Esophagus (tissue), 2 donors: ENCODE measurements around the gene KCNK16. TPM values are rescaled to one million over a fixed set of nuclear protein-coding genes. Genes with fewer than 3 reads are reported as not detected.

Experiments used
- H3K27ac ChIP-seq, 2 donors: one replicate each; pipeline ENCODE4 v1.5.1; 2013; ENCODE audit warnings: low read depth in 2 of 2, mild to moderate bottlenecking in 2 of 2, inconsistent platforms in 1 of 2, low read length in 1 of 2, moderate library complexity in 1 of 2
- H3K27me3 ChIP-seq, 2 donors: one replicate each; pipeline ENCODE4 v1.6.1; 2013; ENCODE audit warnings: low read length in 2 of 2, control low read depth in 1 of 2, mild to moderate bottlenecking in 1 of 2; ENCODE audit not compliant: insufficient read depth in 2 of 2, control insufficient read depth in 1 of 2
- H3K36me3 ChIP-seq, 2 donors: one replicate each; pipeline ENCODE4 v1.6.1; 2013; ENCODE audit warnings: low read length in 1 of 2; ENCODE audit not compliant: control insufficient read depth in 2 of 2, insufficient read depth in 2 of 2
- H3K4me1 ChIP-seq, 2 donors: one replicate each; pipeline ENCODE4 v1.6.1; 2013; ENCODE audit warnings: low read length in 1 of 2; ENCODE audit not compliant: control insufficient read depth in 2 of 2, insufficient read depth in 2 of 2
- H3K4me3 ChIP-seq, 2 donors: one replicate each; pipeline ENCODE4 v1.5.1; 2013; ENCODE audit warnings: low read length in 2 of 2, mild to moderate bottlenecking in 2 of 2, low read depth in 1 of 2, moderate library complexity in 1 of 2
- H3K9me3 ChIP-seq, 2 donors: one replicate each; pipeline ENCODE4 v1.6.1; 2013; ENCODE audit warnings: mild to moderate bottlenecking in 2 of 2, low read depth in 1 of 2, low read length in 1 of 2, moderate library complexity in 1 of 2; ENCODE audit not compliant: control insufficient read depth in 2 of 2, insufficient read depth in 1 of 2
- WGBS, 2 donors: extraction: QIAGEN DNeasy Blood & Tissue Kit; methylation state at CpG; one replicate each; pipeline ENCODE4 v1.1.7; 2013; 5-methylcytosine and 5-hydroxymethylcytosine counted together
- polyA plus RNA-seq, 2 donors: library from polyadenylated mRNA; stranded (reverse); fragments of 200-250 nt; gene quantifications; one replicate each; pipeline ENCODE4 v1.2.3, GENCODE V29; 2013
- donor health status: healthy with polysubstance abuse.
- donor health status: Bipolar disorder and iron deficiency.

Gene KCNK16
- polyA plus RNA-seq, 2 donors, result not detected

DNA sequence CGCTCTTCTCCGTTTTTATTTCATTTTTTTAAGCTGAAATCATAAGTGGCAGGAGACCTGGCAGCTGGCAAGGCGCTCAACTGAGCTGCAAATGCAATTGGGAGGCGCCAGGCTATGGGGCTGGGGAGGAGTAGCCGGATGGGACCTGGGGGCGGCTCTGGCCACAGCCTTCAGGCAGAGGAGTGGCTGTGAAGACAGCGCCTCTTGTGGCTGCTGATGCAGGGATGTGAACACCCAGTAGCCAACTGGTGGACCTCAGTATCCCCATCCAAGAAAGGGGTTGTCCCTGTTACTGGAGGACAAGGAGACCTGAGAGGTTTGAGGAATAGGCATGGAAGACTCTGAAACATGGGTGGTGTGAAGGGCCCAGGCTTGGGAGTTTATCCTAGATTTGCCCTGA, 20.9 kb downstream of the KCNK16 start:
- H3K27ac ChIP-seq, result no peak overlapping the region
- no peaks in the 10 kb centered on the region for H3K36me3 ChIP-seq

GRCh38 chr6:39300739-39301138, 21.8 kb downstream of the KCNK16 start:
- Histone ChIP-seq H3K9me3 (no peaks in the 10 kb centered on the region), H3K4me1 (peaks cover 0 to 3% of the 10 kb centered on the region in 2 donors), H3K36me3 (no peaks in the 10 kb centered on the region), H3K27me3 (no peaks in the 10 kb centered on the region), H3K4me3 (no peak overlapping the region), H3K27ac (no peak overlapping the region)
- WGBS, 2 donors, result 82 to 87% methylated on average over 6 of the region's 6 CpGs

More for the DNA sequence above, 20.9 kb downstream of the KCNK16 start:
- Histone ChIP-seq H3K27me3 (no peaks in the 10 kb centered on the region), H3K4me1 (peaks cover 0 to 3% of the 10 kb centered on the region in 2 donors), H3K4me3 (no peak overlapping the region), H3K9me3 (no peaks in the 10 kb centered on the region)
- WGBS, 2 donors, result 79 to 81% methylated on average over 7 of the region's 7 CpGs

GRCh38 chr6:39298061-39298460, 24.4 kb downstream of the KCNK16 start:
- WGBS, 2 donors, result 58 to 62% methylated on average over 10 of the region's 10 CpGs
- H3K9me3 ChIP-seq, result no peaks in the 10 kb centered on the region
- no peaks in the 10 kb centered on the region for H3K36me3 ChIP-seq
- H3K4me1 ChIP-seq, result peaks cover 0 to 2% of the 10 kb centered on the region in 2 donors
- H3K27me3 ChIP-seq, result no peaks in the 10 kb centered on the region
- no peak overlapping the region for H3K4me3 ChIP-seq
- no peak overlapping the region for H3K27ac ChIP-seq

GRCh38 chr6:39296745-39297640, 25.5 kb downstream of the KCNK16 start:
- 64 to 72% methylated on average over 18 of the region's 18 CpGs for WGBS, 2 donors
- H3K36me3 ChIP-seq, result no peaks in the 10 kb centered on the region
- H3K4me1 ChIP-seq, result no peaks in the 10 kb centered on the region
- H3K9me3 ChIP-seq, result no peaks in the 10 kb centered on the region
- H3K27ac ChIP-seq, result no peak overlapping the region
- H3K4me3 ChIP-seq, result no peak overlapping the region
- H3K27me3 ChIP-seq, result no peaks in the 10 kb centered on the region

DNA sequence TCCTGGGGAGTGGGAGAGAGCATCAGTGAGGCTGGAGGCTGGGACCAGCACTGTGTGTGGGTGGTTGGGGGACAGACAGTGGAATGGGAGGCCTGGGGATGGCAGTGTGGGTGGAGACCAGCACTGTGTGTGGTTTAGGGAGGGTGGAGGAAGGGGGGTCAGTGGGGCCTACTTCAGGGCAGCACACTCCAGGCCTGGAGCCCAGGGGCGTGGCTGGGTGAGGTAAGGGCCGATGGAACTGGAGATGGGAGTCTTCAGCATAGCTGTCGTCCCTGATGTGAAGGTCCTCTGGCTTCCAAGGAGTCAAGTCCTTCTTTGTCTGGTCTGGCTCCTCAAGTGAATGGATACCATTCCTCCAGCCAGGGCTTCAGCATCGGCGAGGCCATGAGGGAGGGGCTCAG, 26.9 kb downstream of the KCNK16 start:
- H3K4me3 ChIP-seq, result no peak overlapping the region
- no peaks in the 10 kb centered on the region for H3K9me3 ChIP-seq
- H3K27ac ChIP-seq, result no peak overlapping the region
- H3K36me3 ChIP-seq, result no peaks in the 10 kb centered on the region
- H3K27me3 ChIP-seq, result no peaks in the 10 kb centered on the region
- 62 to 70% methylated on average over 5 of the region's 5 CpGs for WGBS, 2 donors
- no peaks in the 10 kb centered on the region for H3K4me1 ChIP-seq

- no peak overlapping the region for H3K4me3 ChIP-seq
- WGBS, 2 donors, result 70 to 80% methylated on average over 1 of the region's 1 CpG
- no peak overlapping the region for H3K27ac ChIP-seq
- H3K4me1 ChIP-seq, result no peaks in the 10 kb centered on the region
- no peaks in the 10 kb centered on the region for H3K27me3 ChIP-seq
- no peaks in the 10 kb centered on the region for H3K9me3 ChIP-seq
- no peaks in the 10 kb centered on the region for H3K36me3 ChIP-seq
These were observed 27.6 kb downstream of the KCNK16 start for GRCh38 chr6:39294899-39295298.

GRCh38 chr6:39294133-39294532, 28.4 kb downstream of the KCNK16 start:
- H3K36me3 ChIP-seq, result no peaks in the 10 kb centered on the region
- no peaks in the 10 kb centered on the region for H3K4me1 ChIP-seq
- H3K27me3 ChIP-seq, result no peaks in the 10 kb centered on the region
- no peaks in the 10 kb centered on the region for H3K9me3 ChIP-seq
- no peak overlapping the region for H3K27ac ChIP-seq
- no peak overlapping the region for H3K4me3 ChIP-seq
- 53 to 65% methylated on average over 5 of the region's 5 CpGs for WGBS, 2 donors

GRCh38 chr6:39292637-39293036, 29.9 kb downstream of the KCNK16 start:
- H3K27me3 ChIP-seq, result no peaks in the 10 kb centered on the region
- no peaks in the 10 kb centered on the region for H3K4me1 ChIP-seq
- no peaks in the 10 kb centered on the region for H3K9me3 ChIP-seq
- H3K27ac ChIP-seq, result no peak overlapping the region
- H3K36me3 ChIP-seq, result no peaks in the 10 kb centered on the region
- 94 to 95% methylated on average over 6 of the region's 6 CpGs for WGBS, 2 donors
- H3K4me3 ChIP-seq, result no peak overlapping the region

DNA sequence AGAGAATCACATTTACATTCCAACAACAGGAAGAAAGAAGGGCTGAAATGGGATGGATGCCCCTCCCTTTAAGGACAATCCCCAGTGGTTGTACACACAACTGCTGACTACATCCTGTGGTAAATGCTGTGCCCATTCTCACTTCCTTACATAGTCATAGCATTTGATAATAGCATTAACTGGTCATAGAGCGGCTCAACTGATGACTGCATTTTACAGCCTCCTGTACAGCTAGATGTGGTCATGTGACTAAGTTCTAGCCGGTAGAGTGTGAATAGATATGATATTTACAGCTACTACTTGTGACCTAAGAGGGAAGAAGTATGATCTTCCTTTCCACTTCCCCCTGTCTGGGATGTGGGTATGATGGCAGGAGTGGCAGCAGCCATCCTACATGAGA, 33.0 kb downstream of the KCNK16 start:
- Histone ChIP-seq H3K27me3 (no peaks in the 10 kb centered on the region), H3K9me3 (no peaks in the 10 kb centered on the region), H3K4me1 (no peaks in the 10 kb centered on the region), H3K27ac (no peak overlapping the region), H3K4me3 (no peak overlapping the region), H3K36me3 (no peaks in the 10 kb centered on the region)
- 65 to 84% methylated on average over 2 of the region's 2 CpGs for WGBS, 2 donors

DNA sequence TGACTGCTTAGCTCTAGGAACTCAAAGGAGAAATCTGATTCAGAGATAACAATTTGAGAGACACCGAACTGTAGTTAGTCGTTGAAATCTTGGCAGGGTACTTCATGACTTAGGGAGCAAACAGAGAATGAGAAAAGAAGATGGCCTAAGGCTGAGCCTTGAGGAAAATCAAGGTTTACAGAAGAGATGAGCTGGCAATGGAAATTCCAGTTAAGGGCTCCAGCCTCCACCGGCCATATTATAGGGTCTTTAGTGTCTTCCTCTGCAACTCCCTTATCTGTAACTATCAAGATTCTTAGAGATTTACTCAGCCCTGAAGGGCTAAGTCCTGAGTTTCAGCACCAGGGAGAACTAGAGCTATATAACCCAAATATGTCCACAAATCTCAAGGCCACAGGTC, 34.9 kb downstream of the KCNK16 start:
- Histone ChIP-seq H3K9me3 (no peaks in the 10 kb centered on the region), H3K4me3 (no peak overlapping the region), H3K27me3 (no peaks in the 10 kb centered on the region), H3K27ac (no peak overlapping the region), H3K4me1 (no peaks in the 10 kb centered on the region), H3K36me3 (no peaks in the 10 kb centered on the region)
- WGBS, 2 donors, result 87 to 89% methylated on average over 3 of the region's 3 CpGs
